Thoracic aorta (tissue), 2 donors: ENCODE results near the gene DDIT3. TPM values are rescaled to one million over a fixed set of nuclear protein-coding genes. Genes with fewer than 3 reads are reported as not detected.
A peak's percentile ranks its signal among the peaks of the same experiment; 100 is the strongest.

Experiments used
- ATAC-seq: fragments of 150-250 bp; one replicate; pipeline ENCODE4 v1.8.0; 2017; ENCODE audit warnings: low read depth; ENCODE audit not compliant: insufficient number of reproducible peaks, low FRiP score
- DNase-seq: peaks from one replicate; pipeline ENCODE4 v3.0.0-alpha.2; 2020; ENCODE audit warnings: low spot score
- H3K27ac ChIP-seq, 2 donors: fragments of 200-600 bp; sonication (generic); 1 replicate in 1 of 2; 2 replicates in 1 of 2; pipeline ENCODE4 v1.5.1; 2016; ENCODE audit warnings: mild to moderate bottlenecking in 2 of 2, moderate library complexity in 2 of 2
- H3K27me3 ChIP-seq: fragments of 200-600 bp; sonication (generic); replicated peaks from 2 replicates; pipeline ENCODE4 v1.6.0; 2016; ENCODE audit warnings: mild to moderate bottlenecking; ENCODE audit not compliant: insufficient read depth
- H3K36me3 ChIP-seq: fragments of 200-600 bp; sonication (generic); one replicate; pipeline ENCODE4 v1.5.1; 2016
- H3K4me1 ChIP-seq, 2 donors: fragments of 200-600 bp; sonication (generic); 1 replicate in 1 of 2; 2 replicates in 1 of 2; pipeline versions ENCODE4 v1.5.1 to v1.6.0; 2016; ENCODE audit warnings: low read depth in 2 of 2, mild to moderate bottlenecking in 1 of 2; ENCODE audit not compliant: control insufficient read depth in 1 of 2
- H3K4me3 ChIP-seq: fragments of 200-600 bp; sonication (generic); 2 replicates; pipeline ENCODE4 v1.5.1; 2016; ENCODE audit warnings: mild to moderate bottlenecking
- H3K9me3 ChIP-seq: fragments of 200-600 bp; sonication (generic); 2 replicates; pipeline ENCODE4 v1.5.1; 2016
- total RNA-seq, 2 donors: library from RNA; depleted of rRNA; stranded (reverse); fragments of >200 nt; gene quantifications; one replicate each; pipeline versions ENCODE4 v1.1.0 to v1.2.3, GENCODE V29; 2016
- TF ChIP-seq, protein P1 (sequence below): fragments of 200-600 bp; sonication (generic); IDR thresholded peaks from one replicate; pipeline ENCODE4 v1.5.1; 2019; ENCODE audit warnings: antibody characterized with exemption

Gene DDIT3
- total RNA-seq, 2 donors from 2014 or later, result 35.5 to 39.6 TPM

DNA sequence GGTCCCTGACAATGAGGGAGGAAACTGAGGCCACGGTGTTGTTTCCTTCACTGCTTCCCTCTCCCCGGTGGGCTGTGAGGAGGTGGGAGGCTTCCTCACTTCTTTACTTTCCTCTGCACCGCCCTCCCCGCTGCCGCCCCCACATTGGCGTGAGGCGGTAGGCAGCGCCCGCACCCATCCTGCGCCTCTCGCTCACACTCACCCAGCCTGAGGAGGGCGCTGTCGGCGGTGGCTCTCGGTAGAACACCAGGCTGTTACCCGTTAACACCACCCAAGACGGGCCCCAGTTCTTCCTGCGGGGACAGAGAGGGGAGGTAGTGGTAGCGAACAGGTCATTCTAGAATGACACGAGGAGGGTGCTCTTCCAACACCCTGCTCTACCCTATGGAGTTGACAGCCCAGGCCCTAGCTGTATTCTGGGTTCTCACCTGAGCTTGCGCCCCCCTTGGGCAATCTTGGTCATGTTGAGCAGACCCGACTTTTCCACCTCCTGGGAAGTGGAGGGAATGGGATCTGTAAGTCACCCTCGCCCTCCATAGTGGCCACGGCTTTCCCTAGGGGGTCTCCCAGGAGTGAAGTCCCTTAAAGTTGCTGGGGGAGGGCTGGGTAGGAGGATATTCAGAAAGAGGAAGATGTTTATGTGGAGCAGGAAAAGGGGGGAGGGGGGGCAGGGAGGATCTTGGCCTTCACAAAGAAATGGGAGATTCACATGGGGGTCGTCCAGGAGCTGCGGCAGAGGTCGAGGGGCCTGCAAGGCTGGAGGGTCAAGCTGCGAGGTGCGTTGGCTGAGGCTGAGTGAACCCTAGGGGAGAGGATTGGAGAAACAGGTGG lies 43.9 kb downstream of the DDIT3 start:
- peak overlapping the region; percentile 72 for H3K4me3 ChIP-seq
- no peak overlapping the region for H3K27ac ChIP-seq
- peaks cover 15 to 17% of the 10 kb centered on the region in 2 donors for H3K4me1 ChIP-seq
- ATAC-seq, result no peak
- DNase-seq, result no peak
- H3K9me3 ChIP-seq, result no peaks in the 10 kb centered on the region
- no peaks in the 10 kb centered on the region for H3K36me3 ChIP-seq
- TF ChIP-seq, protein P1, sequence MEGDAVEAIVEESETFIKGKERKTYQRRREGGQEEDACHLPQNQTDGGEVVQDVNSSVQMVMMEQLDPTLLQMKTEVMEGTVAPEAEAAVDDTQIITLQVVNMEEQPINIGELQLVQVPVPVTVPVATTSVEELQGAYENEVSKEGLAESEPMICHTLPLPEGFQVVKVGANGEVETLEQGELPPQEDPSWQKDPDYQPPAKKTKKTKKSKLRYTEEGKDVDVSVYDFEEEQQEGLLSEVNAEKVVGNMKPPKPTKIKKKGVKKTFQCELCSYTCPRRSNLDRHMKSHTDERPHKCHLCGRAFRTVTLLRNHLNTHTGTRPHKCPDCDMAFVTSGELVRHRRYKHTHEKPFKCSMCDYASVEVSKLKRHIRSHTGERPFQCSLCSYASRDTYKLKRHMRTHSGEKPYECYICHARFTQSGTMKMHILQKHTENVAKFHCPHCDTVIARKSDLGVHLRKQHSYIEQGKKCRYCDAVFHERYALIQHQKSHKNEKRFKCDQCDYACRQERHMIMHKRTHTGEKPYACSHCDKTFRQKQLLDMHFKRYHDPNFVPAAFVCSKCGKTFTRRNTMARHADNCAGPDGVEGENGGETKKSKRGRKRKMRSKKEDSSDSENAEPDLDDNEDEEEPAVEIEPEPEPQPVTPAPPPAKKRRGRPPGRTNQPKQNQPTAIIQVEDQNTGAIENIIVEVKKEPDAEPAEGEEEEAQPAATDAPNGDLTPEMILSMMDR, result peak; percentile 13
- no peaks in the 10 kb centered on the region for H3K27me3 ChIP-seq

DNA sequence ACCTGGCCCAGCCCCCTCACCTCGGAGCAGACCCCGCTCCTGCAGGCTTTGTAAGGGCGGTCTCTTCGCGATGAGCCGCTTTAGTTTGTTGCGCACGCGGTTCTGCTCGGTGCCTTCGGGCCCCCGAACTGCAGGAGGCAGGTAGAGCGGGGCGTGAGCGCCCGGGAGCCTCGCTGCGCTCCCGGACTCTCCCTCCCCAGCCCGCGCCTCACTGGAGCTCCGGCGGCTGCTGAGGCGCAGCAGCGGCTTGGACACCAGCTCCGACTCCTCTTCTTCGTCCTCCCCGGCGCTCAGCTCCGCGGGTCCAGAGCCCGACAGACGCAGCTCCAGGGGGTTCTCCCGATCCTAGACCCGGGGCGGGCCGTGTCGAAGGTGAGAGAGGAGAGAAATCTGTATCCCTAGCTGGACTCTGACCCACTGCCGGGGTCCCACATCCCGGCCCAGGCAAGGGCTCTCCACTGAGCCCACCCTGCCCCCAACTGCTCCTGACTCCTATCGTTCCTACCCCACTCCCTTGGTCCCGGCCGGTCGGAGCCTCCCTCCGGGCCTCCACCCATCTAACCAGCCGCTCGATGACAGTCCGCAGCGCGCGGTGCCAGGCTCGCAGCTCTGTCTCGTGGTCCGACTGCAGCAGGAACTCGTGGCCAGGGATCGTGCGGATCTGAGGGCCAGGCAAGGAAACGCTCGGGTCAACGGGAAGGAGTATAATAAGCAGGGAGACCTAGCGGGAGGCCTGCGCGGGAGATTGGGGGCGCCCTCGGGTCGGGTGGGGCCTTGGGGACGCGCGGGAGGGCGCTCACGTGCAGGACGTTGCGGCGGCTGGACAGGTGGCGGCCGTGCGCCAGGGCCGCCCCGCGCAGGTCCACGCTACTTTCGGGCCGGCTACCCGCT lies 44.8 kb downstream of the DDIT3 start:
- DNase-seq, result no peak
- TF ChIP-seq, protein P1, result no peak
- Histone ChIP-seq H3K36me3 (no peaks in the 10 kb centered on the region), H3K9me3 (no peaks in the 10 kb centered on the region), H3K4me3 (peak overlapping the region; percentile 72), H3K4me1 (peaks cover 15 to 17% of the 10 kb centered on the region in 2 donors), H3K27ac (no peak overlapping the region), H3K27me3 (no peaks in the 10 kb centered on the region)
- ATAC-seq, result no peak

DNA sequence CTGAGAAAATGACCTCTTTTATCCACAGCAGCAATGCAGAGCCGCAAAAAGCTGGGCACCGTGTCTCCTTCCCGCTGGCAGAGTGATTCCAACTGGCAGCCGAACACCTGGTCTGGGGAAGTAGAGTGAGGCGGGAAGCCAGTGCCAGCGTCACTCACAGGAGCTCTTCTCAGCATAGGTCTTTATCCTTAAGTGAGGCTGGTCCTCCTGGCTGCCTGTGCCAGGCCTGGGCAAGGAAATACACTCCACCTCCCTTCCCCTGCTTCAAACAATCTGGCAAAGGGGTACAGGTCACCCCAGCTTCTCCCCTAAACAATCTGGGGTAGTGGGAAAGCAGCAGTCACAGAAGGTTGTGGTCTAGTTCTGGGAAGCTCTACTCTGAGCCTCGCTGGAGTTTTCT lies 45.5 kb downstream of the DDIT3 start:
- ATAC-seq (no peak), DNase-seq (no peak)
- Histone ChIP-seq H3K27me3 (no peaks in the 10 kb centered on the region), H3K27ac (no peak overlapping the region), H3K9me3 (no peaks in the 10 kb centered on the region), H3K4me3 (peak overlapping the region; percentile 72), H3K4me1 (peaks cover 15 to 17% of the 10 kb centered on the region in 2 donors), H3K36me3 (no peaks in the 10 kb centered on the region)
- TF ChIP-seq, protein P1, result no peak

DNA sequence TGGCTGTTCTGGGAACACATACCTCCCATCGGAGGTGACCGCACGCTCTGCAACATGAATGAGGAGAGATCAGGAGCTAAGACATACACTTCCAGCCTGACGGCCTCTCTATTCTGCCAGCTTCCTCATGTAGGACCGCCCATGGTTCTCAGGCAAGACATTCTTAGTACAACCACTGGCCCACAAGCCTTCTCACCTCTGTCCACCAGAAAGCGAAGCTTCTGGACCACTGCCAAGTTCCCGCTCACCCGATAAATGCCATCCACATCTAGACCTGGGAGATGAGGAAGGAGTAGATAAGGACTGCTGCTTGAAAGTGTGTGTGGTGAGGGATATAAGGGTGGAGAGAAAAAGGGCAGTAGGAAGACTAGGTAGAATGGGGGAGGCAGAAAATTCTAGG lies 45.9 kb downstream of the DDIT3 start:
- no peak for ATAC-seq
- H3K27me3 ChIP-seq, result no peaks in the 10 kb centered on the region
- no peak overlapping the region for H3K4me3 ChIP-seq
- no peaks in the 10 kb centered on the region for H3K36me3 ChIP-seq
- no peaks in the 10 kb centered on the region for H3K9me3 ChIP-seq
- TF ChIP-seq, protein P1, result no peak
- H3K27ac ChIP-seq, result no peak overlapping the region
- H3K4me1 ChIP-seq, result peaks cover 15 to 17% of the 10 kb centered on the region in 2 donors
- DNase-seq, result no peak

DNA sequence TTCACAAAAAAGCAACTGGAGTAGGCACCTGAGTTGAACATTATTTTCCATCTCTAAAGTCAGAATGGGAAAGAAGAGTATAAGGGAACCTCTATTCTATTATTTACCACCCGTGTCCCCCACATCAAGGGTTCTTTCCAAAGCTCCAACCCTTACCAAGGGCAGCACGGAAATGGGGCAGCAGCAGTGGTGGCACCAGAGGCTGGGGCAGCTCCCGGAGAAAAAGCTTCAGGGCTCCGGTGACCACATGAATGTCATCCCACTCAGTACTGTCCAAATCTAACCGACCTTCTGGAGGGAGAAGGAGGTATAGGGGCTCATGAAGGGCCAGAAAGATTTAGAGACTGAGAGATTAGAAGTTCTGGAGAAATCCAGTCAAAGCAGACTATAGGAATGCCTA lies 46.4 kb downstream of the DDIT3 start:
- no peak for DNase-seq
- Histone ChIP-seq H3K27me3 (no peaks in the 10 kb centered on the region), H3K4me3 (no peak overlapping the region), H3K4me1 (peaks cover 15 to 17% of the 10 kb centered on the region in 2 donors), H3K27ac (no peak overlapping the region), H3K36me3 (no peaks in the 10 kb centered on the region), H3K9me3 (no peaks in the 10 kb centered on the region)
- no peak for ATAC-seq
- TF ChIP-seq, protein P1, result no peak
